ENCODE results near the gene PVALEF. TPM values are rescaled to one million over a fixed set of nuclear protein-coding genes. Genes with fewer than 3 reads are reported as not detected.

Gene PVALEF
- total RNA-seq, 6 experiments from 2014 or later: not detected

DNA sequence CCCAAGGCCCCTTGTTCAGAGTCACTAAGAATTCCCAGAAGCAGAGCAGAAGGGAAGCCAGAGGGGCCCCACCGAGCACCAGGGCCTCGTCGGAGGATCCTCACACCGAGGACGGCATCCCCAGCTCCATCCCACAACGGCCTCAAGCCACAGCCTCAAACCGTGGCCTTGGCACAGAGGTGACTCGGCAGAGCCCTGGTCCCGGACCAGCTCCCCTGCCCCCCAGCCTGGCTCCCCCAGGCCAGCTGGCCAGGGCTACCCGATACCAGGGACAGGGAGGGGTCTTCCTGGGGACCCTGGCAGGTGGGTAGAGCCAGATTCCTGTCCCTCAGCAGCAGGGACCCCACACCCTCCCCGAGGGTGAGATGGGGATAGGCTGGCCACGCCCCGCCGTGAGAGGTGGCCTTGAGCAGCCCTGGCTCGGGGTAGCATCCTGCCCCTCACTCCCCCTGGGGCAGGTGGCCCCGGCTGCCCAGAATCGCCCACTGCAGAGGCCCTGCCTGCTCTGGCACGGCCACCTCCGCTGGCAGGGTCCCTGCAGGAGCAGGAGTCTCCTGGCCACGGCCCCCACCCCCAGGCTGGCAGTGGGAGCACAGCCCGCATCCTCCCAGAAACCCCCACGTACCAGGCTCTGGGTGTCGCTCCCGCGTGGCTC lies 5.6 kb upstream of the PVALEF start:
- TF ChIP-seq, protein P1, sequence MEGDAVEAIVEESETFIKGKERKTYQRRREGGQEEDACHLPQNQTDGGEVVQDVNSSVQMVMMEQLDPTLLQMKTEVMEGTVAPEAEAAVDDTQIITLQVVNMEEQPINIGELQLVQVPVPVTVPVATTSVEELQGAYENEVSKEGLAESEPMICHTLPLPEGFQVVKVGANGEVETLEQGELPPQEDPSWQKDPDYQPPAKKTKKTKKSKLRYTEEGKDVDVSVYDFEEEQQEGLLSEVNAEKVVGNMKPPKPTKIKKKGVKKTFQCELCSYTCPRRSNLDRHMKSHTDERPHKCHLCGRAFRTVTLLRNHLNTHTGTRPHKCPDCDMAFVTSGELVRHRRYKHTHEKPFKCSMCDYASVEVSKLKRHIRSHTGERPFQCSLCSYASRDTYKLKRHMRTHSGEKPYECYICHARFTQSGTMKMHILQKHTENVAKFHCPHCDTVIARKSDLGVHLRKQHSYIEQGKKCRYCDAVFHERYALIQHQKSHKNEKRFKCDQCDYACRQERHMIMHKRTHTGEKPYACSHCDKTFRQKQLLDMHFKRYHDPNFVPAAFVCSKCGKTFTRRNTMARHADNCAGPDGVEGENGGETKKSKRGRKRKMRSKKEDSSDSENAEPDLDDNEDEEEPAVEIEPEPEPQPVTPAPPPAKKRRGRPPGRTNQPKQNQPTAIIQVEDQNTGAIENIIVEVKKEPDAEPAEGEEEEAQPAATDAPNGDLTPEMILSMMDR (IDR thresholded peaks at IDR 0.05): no peak
- no peak overlapping the region for H3K27ac Mint-ChIP-seq
- no peak for DNase-seq
- H3K27me3 Mint-ChIP-seq (ENCODE audit: insufficient read depth): peaks cover 10% of the 10 kb centered on the region; the same call in 1 of the 2 replicates
- H3K4me3 Mint-ChIP-seq: no peak overlapping the region
- H3K36me3 Mint-ChIP-seq (ENCODE audit: low read depth): no peaks in the 10 kb centered on the region
- H3K9me3 Mint-ChIP-seq: no peaks in the 10 kb centered on the region
- no peaks in the 10 kb centered on the region for H3K4me1 Mint-ChIP-seq (ENCODE audit: low read depth)

DNA sequence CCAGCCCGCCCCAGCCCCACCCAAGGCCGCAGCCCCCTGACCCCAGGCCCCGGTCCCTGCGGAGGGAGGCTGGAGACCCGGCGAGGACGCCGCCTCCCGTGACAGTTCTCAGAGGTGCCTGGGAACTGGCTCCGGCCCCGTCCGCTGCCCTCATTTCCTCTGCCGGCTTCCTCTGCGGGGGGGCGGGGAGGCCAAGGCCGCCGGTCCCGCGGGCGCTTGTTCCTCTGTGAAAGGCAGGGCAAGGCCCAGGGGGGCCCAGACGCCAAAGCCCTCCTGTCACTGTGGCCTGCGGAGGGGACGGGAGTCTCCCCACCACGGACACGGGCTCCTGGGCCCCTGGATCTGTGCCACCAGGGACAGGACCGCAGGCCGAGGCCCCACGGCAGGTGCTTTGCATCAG lies 5.0 kb upstream of the PVALEF start:
- Mint-ChIP-seq H3K4me3 (no peak overlapping the region), H3K27ac (no peak overlapping the region), H3K36me3 (ENCODE audit: low read depth) (no peaks in the 10 kb centered on the region), H3K9me3 (no peaks in the 10 kb centered on the region), H3K27me3 (ENCODE audit: insufficient read depth) (peaks cover 10% of the 10 kb centered on the region; the same call in 1 of the 2 replicates), H3K4me1 (ENCODE audit: low read depth) (no peaks in the 10 kb centered on the region)
- no peak for DNase-seq
- TF ChIP-seq, protein P1 (IDR thresholded peaks at IDR 0.05): no peak

DNA sequence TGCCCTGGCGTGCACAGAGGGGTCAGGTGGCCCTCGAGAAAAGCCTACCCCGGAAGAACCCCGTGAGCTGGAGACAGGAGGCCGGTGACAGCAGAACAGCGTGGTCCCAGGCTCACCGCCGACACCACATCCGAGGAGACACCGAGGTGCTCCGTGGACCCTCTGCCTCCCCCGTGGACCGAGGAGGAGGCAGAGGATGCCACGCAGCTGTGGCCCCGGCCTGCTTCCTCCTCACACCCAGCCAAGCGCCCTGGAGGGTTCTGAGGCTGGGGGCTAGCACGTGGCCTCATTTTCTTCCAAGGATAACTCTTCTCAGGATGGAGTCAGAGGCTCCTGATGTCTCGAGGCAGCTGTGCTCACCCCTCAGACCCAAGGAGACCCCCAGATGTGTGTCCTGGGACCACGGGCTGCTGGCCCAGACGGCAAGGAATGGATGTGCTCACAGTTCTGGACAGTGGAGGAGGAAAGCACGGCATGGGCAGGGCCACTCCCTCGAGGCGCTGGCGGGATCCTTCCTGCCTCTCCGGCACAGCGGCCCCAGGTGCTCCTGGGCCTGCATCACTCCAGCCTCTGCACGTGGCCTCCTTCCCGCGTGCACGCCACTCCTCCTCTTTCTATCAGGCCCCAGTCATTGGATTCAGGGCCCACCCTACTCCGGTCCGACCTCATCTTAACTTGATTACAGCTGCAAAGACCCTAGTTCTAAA lies 4.4 kb upstream of the PVALEF start:
- Mint-ChIP-seq H3K9me3 (no peaks in the 10 kb centered on the region), H3K4me3 (no peak overlapping the region), H3K36me3 (ENCODE audit: low read depth) (no peaks in the 10 kb centered on the region), H3K4me1 (ENCODE audit: low read depth) (no peaks in the 10 kb centered on the region), H3K27ac (no peak overlapping the region), H3K27me3 (ENCODE audit: insufficient read depth) (peaks cover 10% of the 10 kb centered on the region; the same call in 1 of the 2 replicates)
- TF ChIP-seq, protein P1 (IDR thresholded peaks at IDR 0.05): no peak
- DNase-seq: no peak

DNA sequence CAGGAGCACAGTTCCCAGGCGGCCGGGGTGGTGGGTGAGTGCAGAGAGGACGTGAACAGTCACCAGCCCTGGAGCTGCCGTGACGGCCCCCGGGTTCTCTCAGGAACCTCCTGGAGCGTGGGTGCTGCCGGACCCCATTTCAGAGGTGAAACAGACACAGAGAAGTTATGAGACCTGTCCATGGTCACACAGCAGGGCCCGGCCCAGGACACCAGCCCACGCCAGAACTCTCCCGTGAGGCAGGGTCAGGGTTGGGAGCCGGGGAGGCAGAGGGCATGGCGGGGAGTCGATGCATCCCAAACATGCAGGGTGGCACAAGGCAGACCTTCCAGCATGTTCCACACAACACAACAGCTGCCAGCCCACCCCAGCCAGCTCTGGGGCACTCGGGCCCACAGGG lies 3.8 kb upstream of the PVALEF start:
- no peak overlapping the region for H3K27ac Mint-ChIP-seq

DNA sequence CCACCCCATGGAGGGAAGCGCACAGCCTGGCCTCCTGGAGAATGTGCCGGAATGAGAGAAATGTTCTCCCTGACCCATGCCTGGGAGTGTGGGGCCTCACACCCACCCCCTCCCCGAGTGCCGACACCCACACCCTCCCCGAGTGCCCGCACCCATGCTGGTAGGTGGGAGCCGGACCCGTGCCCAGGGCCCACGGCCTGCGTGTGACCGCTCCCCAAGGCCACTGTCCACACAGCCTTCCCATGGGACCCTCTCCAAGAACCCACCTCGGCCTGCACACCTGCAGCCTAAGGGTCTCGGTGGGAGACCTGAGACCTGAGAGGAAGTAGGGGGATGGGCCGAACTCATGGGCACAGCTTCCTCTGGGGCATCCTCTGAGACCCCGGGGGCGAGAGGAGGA lies 3.3 kb upstream of the PVALEF start:
- Mint-ChIP-seq H3K36me3 (ENCODE audit: low read depth) (no peaks in the 10 kb centered on the region), H3K27ac (no peak overlapping the region), H3K9me3 (no peaks in the 10 kb centered on the region), H3K27me3 (ENCODE audit: insufficient read depth) (peaks cover 12% of the 10 kb centered on the region; the same call in 1 of the 2 replicates), H3K4me3 (no peak overlapping the region), H3K4me1 (ENCODE audit: low read depth) (no peaks in the 10 kb centered on the region)
- TF ChIP-seq, protein P1 (IDR thresholded peaks at IDR 0.05): no peak
- no peak for DNase-seq

More for the DNA sequence above, 3.8 kb upstream of the PVALEF start:
- no peaks in the 10 kb centered on the region for H3K36me3 Mint-ChIP-seq (ENCODE audit: low read depth)
- no peak overlapping the region for H3K4me3 Mint-ChIP-seq
- peaks cover 10% of the 10 kb centered on the region; the same call in 1 of the 2 replicates for H3K27me3 Mint-ChIP-seq (ENCODE audit: insufficient read depth)
- no peak for DNase-seq
- no peaks in the 10 kb centered on the region for H3K4me1 Mint-ChIP-seq (ENCODE audit: low read depth)
- H3K9me3 Mint-ChIP-seq: no peaks in the 10 kb centered on the region
- TF ChIP-seq, protein P1 (IDR thresholded peaks at IDR 0.05): no peak

Data from HFFc6 (cell line).